Mammary epithelial cell (primary cell): ENCODE measurements around the gene ABHD2.

Source experiments
- EZH2 ChIP-seq: IDR thresholded peaks from 2 replicates; pipeline ENCODE4 v1.6.1; 2012; ENCODE audit warnings: low read length, inconsistent platforms, borderline replicate concordance
- TF ChIP-seq, protein P1 (sequence below), 2 donors: IDR thresholded peaks in 1 of 2; conservative IDR thresholded peaks in 1 of 2; 2 replicates each; pipeline ENCODE4 v1.5.1; 2011 to 2012; ENCODE audit warnings: inconsistent platforms in 2 of 2, low read length in 2 of 2, mild to moderate bottlenecking in 2 of 2, control low read depth in 1 of 2, low read depth in 1 of 2; ENCODE audit not compliant: insufficient read depth in 1 of 2; ENCODE audit errors: extremely low read depth in 1 of 2

DNA sequence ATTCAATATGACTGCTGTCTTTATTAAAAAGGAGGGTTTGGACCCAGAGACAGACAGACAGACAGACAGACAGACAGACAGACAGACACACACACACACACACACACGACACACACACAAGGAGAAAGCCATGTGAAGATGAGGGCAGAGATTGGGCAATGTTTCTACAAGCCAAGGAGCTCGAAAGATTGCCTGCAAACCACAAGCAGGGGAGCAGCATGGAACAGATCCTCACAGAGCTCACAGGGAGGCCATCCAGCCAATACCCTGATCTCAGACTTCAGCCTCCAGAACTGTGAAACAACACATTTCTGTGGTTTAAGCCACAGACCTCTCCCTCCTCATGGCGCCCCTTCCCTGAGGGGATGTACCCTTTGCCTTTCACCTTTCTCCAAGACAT lies 35.8 kb upstream of the ABHD2 start:
- TF ChIP-seq, protein P1, sequence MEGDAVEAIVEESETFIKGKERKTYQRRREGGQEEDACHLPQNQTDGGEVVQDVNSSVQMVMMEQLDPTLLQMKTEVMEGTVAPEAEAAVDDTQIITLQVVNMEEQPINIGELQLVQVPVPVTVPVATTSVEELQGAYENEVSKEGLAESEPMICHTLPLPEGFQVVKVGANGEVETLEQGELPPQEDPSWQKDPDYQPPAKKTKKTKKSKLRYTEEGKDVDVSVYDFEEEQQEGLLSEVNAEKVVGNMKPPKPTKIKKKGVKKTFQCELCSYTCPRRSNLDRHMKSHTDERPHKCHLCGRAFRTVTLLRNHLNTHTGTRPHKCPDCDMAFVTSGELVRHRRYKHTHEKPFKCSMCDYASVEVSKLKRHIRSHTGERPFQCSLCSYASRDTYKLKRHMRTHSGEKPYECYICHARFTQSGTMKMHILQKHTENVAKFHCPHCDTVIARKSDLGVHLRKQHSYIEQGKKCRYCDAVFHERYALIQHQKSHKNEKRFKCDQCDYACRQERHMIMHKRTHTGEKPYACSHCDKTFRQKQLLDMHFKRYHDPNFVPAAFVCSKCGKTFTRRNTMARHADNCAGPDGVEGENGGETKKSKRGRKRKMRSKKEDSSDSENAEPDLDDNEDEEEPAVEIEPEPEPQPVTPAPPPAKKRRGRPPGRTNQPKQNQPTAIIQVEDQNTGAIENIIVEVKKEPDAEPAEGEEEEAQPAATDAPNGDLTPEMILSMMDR (conservative IDR thresholded peaks at IDR 0.05 in 1 of 2, IDR thresholded peaks at IDR 0.05 in 1 of 2; ENCODE audit: extremely low read depth in 1 of 2, insufficient read depth in 1 of 2, low read depth in 1 of 2, low read length in 2 of 2): no peak
- TF ChIP-seq EZH2: no peak
